WTC11 (cell line): ENCODE measurements around the gene KCNIP4. TPM values are rescaled to one million over a fixed set of nuclear protein-coding genes. Genes with fewer than 3 reads are reported as not detected.

Source experiments
- ATAC-seq: fragments of 200-7000 bp; cut with Tn5 transposase; 2 replicates; pipeline ENCODE4 v1.10.0; 2021; ENCODE audit warnings: mild to moderate bottlenecking, moderate library complexity
- CTCF ChIA-PET: fragments of 300-600 bp; sonication (Branson Sonifier 250); formaldehyde crosslinking; loops from one replicate; lab custom pipeline; 2021; ENCODE audit warnings: antibody characterized with exemption; lab: Charles Lee
- POLR2A ChIA-PET: fragments of 350-600 bp; sonication (Branson Sonifier 250); formaldehyde crosslinking; loops from one replicate; lab custom pipeline; 2021; ENCODE audit warnings: antibody characterized with exemption; lab: Charles Lee
- DNase-seq: peaks from one replicate; pipeline ENCODE4 v3.0.0; 2021; ENCODE audit warnings: low spot score
- H3K27ac Mint-ChIP-seq: 2 replicates; pipeline ENCODE4 v1.8.0; 2021; ENCODE audit warnings: mixed read lengths
- H3K27me3 Mint-ChIP-seq: 2 replicates; pipeline ENCODE4 v1.8.0; 2021; ENCODE audit warnings: low read depth, mild to moderate bottlenecking, moderate library complexity, mixed read lengths
- H3K36me3 Mint-ChIP-seq: 2 replicates; pipeline ENCODE4 v1.8.0; 2021; ENCODE audit warnings: mixed read lengths
- H3K4me1 Mint-ChIP-seq: 2 replicates; pipeline ENCODE4 v1.8.0; 2022; ENCODE audit warnings: mixed read lengths
- H3K4me3 Mint-ChIP-seq: 2 replicates; pipeline ENCODE4 v1.8.0; 2021; ENCODE audit warnings: mild to moderate bottlenecking, moderate library complexity, mixed read lengths
- H3K9me3 Mint-ChIP-seq: 2 replicates; pipeline ENCODE4 v1.8.0; 2021; ENCODE audit warnings: mixed read lengths
- ATF1 ChIP-seq: sonication (generic); formaldehyde crosslinking; IDR thresholded peaks from 2 replicates; pipeline ENCODE4 v1.8.1; 2023; ENCODE audit warnings: mild to moderate bottlenecking, moderate library complexity, missing genetic modification reagents
- ATF6 ChIP-seq: sonication (generic); formaldehyde crosslinking; IDR thresholded peaks from 2 replicates; pipeline ENCODE4 v1.8.1; 2023; ENCODE audit warnings: mild to moderate bottlenecking, missing genetic modification reagents
- E2F4 ChIP-seq: sonication (generic); formaldehyde crosslinking; IDR thresholded peaks from 2 replicates; pipeline ENCODE4 v1.8.1; 2022; ENCODE audit warnings: low read depth, mild to moderate bottlenecking, moderate library complexity, missing genetic modification reagents, borderline replicate concordance
- E2F5 ChIP-seq: sonication (generic); formaldehyde crosslinking; IDR thresholded peaks from 2 replicates; pipeline ENCODE4 v1.8.1; 2022; ENCODE audit warnings: mild to moderate bottlenecking, moderate library complexity, missing genetic modification reagents
- ETV6 ChIP-seq: sonication (generic); formaldehyde crosslinking; IDR thresholded peaks from 2 replicates; pipeline ENCODE4 v1.8.1; 2022; ENCODE audit warnings: mild to moderate bottlenecking, missing genetic modification reagents
- GTF2I ChIP-seq: fragments of 250-450 bp; sonication (Bioruptor Pico); conservative IDR thresholded peaks from 2 replicates; pipeline ENCODE4 v1.4.0; 2021; ENCODE audit warnings: mild to moderate bottlenecking
- OVOL2 ChIP-seq: fragments of 250-450 bp; sonication (Bioruptor Pico); IDR thresholded peaks from 2 replicates; pipeline ENCODE4 v1.9.0; 2021; ENCODE audit warnings: mild to moderate bottlenecking, borderline replicate concordance
- SMAD3 ChIP-seq: sonication (generic); formaldehyde crosslinking; IDR thresholded peaks from 2 replicates; pipeline ENCODE4 v1.8.0; 2022; ENCODE audit warnings: missing genetic modification reagents, mild to moderate bottlenecking, borderline replicate concordance
- SMAD4 ChIP-seq: sonication (generic); formaldehyde crosslinking; IDR thresholded peaks from 2 replicates; pipeline ENCODE4 v1.8.0; 2022; ENCODE audit warnings: mild to moderate bottlenecking, missing genetic modification reagents
- TEAD4 ChIP-seq: sonication (generic); formaldehyde crosslinking; IDR thresholded peaks from 2 replicates; pipeline ENCODE4 v1.8.0; 2022; ENCODE audit warnings: mild to moderate bottlenecking, missing genetic modification reagents
- TP53 ChIP-seq: sonication (generic); formaldehyde crosslinking; IDR thresholded peaks from 2 replicates; pipeline ENCODE4 v1.8.1; 2023; ENCODE audit warnings: mild to moderate bottlenecking, missing genetic modification reagents
- ZNF263 ChIP-seq: sonication (generic); formaldehyde crosslinking; IDR thresholded peaks from 2 replicates; pipeline ENCODE4 v1.8.1; 2022; ENCODE audit warnings: low read depth, mild to moderate bottlenecking, moderate library complexity, missing genetic modification reagents
- ZNF416 ChIP-seq: fragments of 250-450 bp; sonication (Bioruptor Pico); IDR thresholded peaks from 2 replicates; pipeline ENCODE4 v1.9.0; 2021; ENCODE audit warnings: mild to moderate bottlenecking, inconsistent platforms
- ZNF532 ChIP-seq: fragments of 250-450 bp; sonication (Bioruptor Pico); IDR thresholded peaks from 2 replicates; pipeline ENCODE4 v1.9.0; 2021; ENCODE audit warnings: mild to moderate bottlenecking, borderline replicate concordance
- total RNA-seq: library from RNA; stranded (reverse); gene quantifications from 3 replicates; pipeline ENCODE4 v1.2.3, GENCODE V29; 2021
- TF ChIP-seq, protein P1 (sequence below): sonication (generic); formaldehyde crosslinking; IDR thresholded peaks from 2 replicates; pipeline ENCODE4 v1.8.1; 2022; ENCODE audit warnings: mild to moderate bottlenecking, missing genetic modification reagents, moderate library complexity, borderline replicate concordance
- TF ChIP-seq, protein P2 (sequence below): fragments of 250-450 bp; sonication (Bioruptor Pico); IDR thresholded peaks from 2 replicates; pipeline ENCODE4 v1.9.0; 2021; ENCODE audit warnings: moderate library complexity, mild to moderate bottlenecking, inconsistent platforms, borderline replicate concordance
- TF ChIP-seq, protein P3 (sequence below): sonication (generic); formaldehyde crosslinking; IDR thresholded peaks from 2 replicates; pipeline ENCODE4 v1.8.1; 2023; ENCODE audit warnings: mild to moderate bottlenecking, missing genetic modification reagents

The KCNIP4 gene
- total RNA-seq, 1 experiment from 2014 or later: not detected

GRCh38 chr4:21535898-21536297 lies 412.7 kb downstream of the KCNIP4 start (continued):
- TF ChIP-seq ZNF532 (CRISPR knock-in tag): no peak
- no peak for TF ChIP-seq GTF2I (CRISPR knock-in tag)
- no peak for TF ChIP-seq OVOL2 (CRISPR knock-in tag)
- TF ChIP-seq SMAD4 (CRISPR knock-in tag): no peak
- no peak for TF ChIP-seq ZNF416 (CRISPR knock-in tag)

DNA sequence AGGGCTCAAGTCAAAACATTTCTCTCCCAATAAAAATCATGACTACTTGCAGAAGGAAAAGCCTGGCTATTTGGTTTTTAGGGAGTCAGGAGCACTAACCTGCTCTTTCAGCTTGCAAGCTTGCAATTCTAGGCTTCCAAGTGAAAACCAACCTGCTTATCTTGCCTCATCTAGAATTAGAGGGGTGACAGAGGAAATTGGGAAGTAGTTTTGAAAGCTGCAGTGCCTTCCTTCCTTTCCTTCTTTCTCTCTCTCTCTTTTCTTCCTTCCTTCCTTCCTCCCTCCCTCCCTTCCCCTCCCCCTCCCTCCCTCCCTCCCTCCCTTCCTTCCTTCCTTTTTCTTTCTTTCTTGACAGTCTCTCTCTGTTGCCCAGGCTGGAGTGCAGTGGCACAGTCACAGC lies 417.5 kb downstream of the KCNIP4 start:
- CTCF ChIA-PET: no interaction called here
- DNase-seq: no peak
- H3K4me1 Mint-ChIP-seq: peaks cover 3% of the 10 kb centered on the region; the same call in 1 of the 2 replicates
- H3K36me3 Mint-ChIP-seq: no peaks in the 10 kb centered on the region
- POLR2A ChIA-PET: no interaction called here
- H3K27me3 Mint-ChIP-seq: peaks cover 3% of the 10 kb centered on the region
- H3K4me3 Mint-ChIP-seq: no peak overlapping the region
- H3K9me3 Mint-ChIP-seq: no peaks in the 10 kb centered on the region
- no peak for ATAC-seq
- TF ChIP-seq ETV6 (CRISPR knock-in tag) (no peak), TEAD4 (CRISPR knock-in tag) (no peak), SMAD3 (CRISPR knock-in tag) (no peak), ZNF263 (CRISPR knock-in tag) (no peak), TP53 (no peak), ZNF532 (CRISPR knock-in tag) (no peak), E2F5 (CRISPR knock-in tag) (no peak), E2F4 (no peak), ATF6 (CRISPR knock-in tag) (no peak), ATF1 (no peak)
- TF ChIP-seq, protein P1, sequence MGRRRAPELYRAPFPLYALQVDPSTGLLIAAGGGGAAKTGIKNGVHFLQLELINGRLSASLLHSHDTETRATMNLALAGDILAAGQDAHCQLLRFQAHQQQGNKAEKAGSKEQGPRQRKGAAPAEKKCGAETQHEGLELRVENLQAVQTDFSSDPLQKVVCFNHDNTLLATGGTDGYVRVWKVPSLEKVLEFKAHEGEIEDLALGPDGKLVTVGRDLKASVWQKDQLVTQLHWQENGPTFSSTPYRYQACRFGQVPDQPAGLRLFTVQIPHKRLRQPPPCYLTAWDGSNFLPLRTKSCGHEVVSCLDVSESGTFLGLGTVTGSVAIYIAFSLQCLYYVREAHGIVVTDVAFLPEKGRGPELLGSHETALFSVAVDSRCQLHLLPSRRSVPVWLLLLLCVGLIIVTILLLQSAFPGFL (CRISPR knock-in tag): no peak
- TF ChIP-seq, protein P2, sequence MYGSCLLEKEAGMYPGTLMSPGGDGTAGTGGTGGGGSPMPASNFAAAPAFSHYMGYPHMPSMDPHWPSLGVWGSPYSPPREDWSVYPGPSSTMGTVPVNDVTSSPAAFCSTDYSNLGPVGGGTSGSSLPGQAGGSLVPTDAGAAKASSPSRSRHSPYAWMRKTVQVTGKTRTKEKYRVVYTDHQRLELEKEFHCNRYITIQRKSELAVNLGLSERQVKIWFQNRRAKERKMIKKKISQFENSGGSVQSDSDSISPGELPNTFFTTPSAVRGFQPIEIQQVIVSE (CRISPR knock-in tag): no peak
- TF ChIP-seq, protein P3, sequence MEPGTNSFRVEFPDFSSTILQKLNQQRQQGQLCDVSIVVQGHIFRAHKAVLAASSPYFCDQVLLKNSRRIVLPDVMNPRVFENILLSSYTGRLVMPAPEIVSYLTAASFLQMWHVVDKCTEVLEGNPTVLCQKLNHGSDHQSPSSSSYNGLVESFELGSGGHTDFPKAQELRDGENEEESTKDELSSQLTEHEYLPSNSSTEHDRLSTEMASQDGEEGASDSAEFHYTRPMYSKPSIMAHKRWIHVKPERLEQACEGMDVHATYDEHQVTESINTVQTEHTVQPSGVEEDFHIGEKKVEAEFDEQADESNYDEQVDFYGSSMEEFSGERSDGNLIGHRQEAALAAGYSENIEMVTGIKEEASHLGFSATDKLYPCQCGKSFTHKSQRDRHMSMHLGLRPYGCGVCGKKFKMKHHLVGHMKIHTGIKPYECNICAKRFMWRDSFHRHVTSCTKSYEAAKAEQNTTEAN (CRISPR knock-in tag): no peak
- TF ChIP-seq, all 79 proteins: peak for 0
- no peak overlapping the region for H3K27ac Mint-ChIP-seq
